Testis (tissue), 3 donors: ENCODE data around the gene GSTCD. TPM values are rescaled to one million over a fixed set of nuclear protein-coding genes. Genes with fewer than 3 reads are reported as not detected.

ENCODE experiments used
- DNase-seq: peaks from one replicate; pipeline ENCODE4 v3.0.0-alpha.2; 2019
- H3K27ac ChIP-seq, 2 donors: fragments of 200-600 bp; sonication (generic); one replicate each; pipeline ENCODE4 v1.5.1; 2019
- H3K27me3 ChIP-seq: fragments of 200-600 bp; sonication (generic); one replicate; pipeline ENCODE4 v1.5.1; 2019
- H3K36me3 ChIP-seq: fragments of 200-600 bp; sonication (generic); one replicate; pipeline ENCODE4 v1.5.1; 2017; ENCODE audit warnings: low read depth; ENCODE audit errors: missing control alignments
- H3K4me1 ChIP-seq: fragments of 200-600 bp; sonication (generic); one replicate; pipeline ENCODE4 v1.5.1; 2019
- H3K4me3 ChIP-seq, 2 donors: fragments of 200-600 bp; sonication (generic); one replicate each; pipeline ENCODE4 v1.5.1; 2017 to 2019
- H3K9me3 ChIP-seq: fragments of 200-600 bp; sonication (generic); one replicate; pipeline ENCODE4 v1.5.1; 2017
- CTCF ChIP-seq, 3 experiments: fragments of 450-650 bp in 2 of 3; fragments of 200-600 bp in 1 of 3; sonication (generic) in 1 of 3; IDR thresholded peaks; one replicate each; pipeline ENCODE4 v1.5.1; 2016 to 2019; ENCODE audit warnings: antibody characterized with exemption in 3 of 3, mild to moderate bottlenecking in 2 of 3, moderate library complexity in 1 of 3
- POLR2A ChIP-seq: fragments of 450-650 bp; IDR thresholded peaks from one replicate; pipeline ENCODE4 v1.6.1; 2017; ENCODE audit warnings: antibody characterized with exemption, mild to moderate bottlenecking, moderate library complexity
- WGBS, 2 donors: methylation state at CpG; one replicate each; pipeline ENCODE4 v1.1.5; 2018; 5-methylcytosine and 5-hydroxymethylcytosine counted together
- intact Hi-C: fragments of 100-400 bp; cut with DNase I; formaldehyde crosslinking; loops from one replicate; pipeline ENCODE4 v1.15.1; 2023; ENCODE audit warnings: low total_unique reads
- polyA plus RNA-seq: library from polyadenylated mRNA; stranded (reverse); fragments of 350-450 nt; fragmentation: Illumina TruSeq; extraction: RNeasy Lipid Tissue Mini Kit (QIAGEN cat#74804); gene quantifications from one replicate; pipeline ENCODE4 v1.2.3, GENCODE V29; 2014; ENCODE audit warnings: low read depth, low replicate concordance; ENCODE audit not compliant: insufficient read depth
- total RNA-seq, 2 donors: library from RNA; depleted of rRNA; stranded (reverse); fragments of >200 nt; gene quantifications; one replicate each; pipeline ENCODE4 v1.2.3, GENCODE V29; 2016

GSTCD gene
- total and polyA plus RNA-seq, 3 donors from 2014 or later: 18.1 to 36.5 (median 19.3) TPM

GRCh38 chr4:105895583-105896460 is 187.2 kb downstream of the GSTCD start:
- H3K27ac ChIP-seq: no peak overlapping the region
- intact Hi-C loops: no loop called here

GRCh38 chr4:105896461-105896942 is 187.9 kb downstream of the GSTCD start:
- DNase-seq: no peak
- Histone ChIP-seq H3K27ac (no peak overlapping the region), H3K4me3 (peak overlapping the region; percentile 45 to 56), H3K27me3 (no peaks in the 10 kb centered on the region), H3K9me3 (no peaks in the 10 kb centered on the region), H3K4me1 (no peaks in the 10 kb centered on the region), H3K36me3 (no peaks in the 10 kb centered on the region)
- intact Hi-C loops: no loop called here
- TF ChIP-seq POLR2A: no peak
- no peak for TF ChIP-seq CTCF (IDR thresholded peaks at IDR 0.05)
- 11 to 12% methylated on average over 20 to 22 of the region's 22 CpGs for WGBS, 2 donors

More at GRCh38 chr4:105895583-105896460, 187.2 kb downstream of the GSTCD start:
- Histone ChIP-seq H3K4me1 (no peaks in the 10 kb centered on the region), H3K36me3 (no peaks in the 10 kb centered on the region), H3K27me3 (no peaks in the 10 kb centered on the region), H3K4me3 (peak overlapping the region; percentile 45 to 56), H3K9me3 (no peaks in the 10 kb centered on the region)
- WGBS, 2 donors: 0 to 2% methylated on average over 12 to 78 of the region's 84 CpGs
- peak; percentile 26 for DNase-seq
- no peak for TF ChIP-seq CTCF (IDR thresholded peaks at IDR 0.05)
- TF ChIP-seq POLR2A: no peak

Other genes starting within 250 kb of the GSTCD start
- gene PPA2, start 234.7 kb upstream of the GSTCD start, total RNA-seq: 10 to 100 TPM; 40.6 to 48.1 TPM
- gene PPA2, start 234.7 kb upstream of the GSTCD start, polyA plus RNA-seq: 71.3 TPM
- 1 to 10 TPM in 1 of 2 donors, under 1 TPM in 1; 0.08 to 2.2 TPM for gene ARHGEF38, start 156.2 kb upstream of the GSTCD start, total RNA-seq
- gene ARHGEF38, start 156.2 kb upstream of the GSTCD start, polyA plus RNA-seq: 0.86 TPM
- gene INTS12, start 95 bp upstream of the GSTCD start, total RNA-seq: 10 to 100 TPM; 22.3 to 23.2 TPM
- 27.9 TPM for gene INTS12, start 95 bp upstream of the GSTCD start, polyA plus RNA-seq
- 1 to 10 TPM; 5.4 to 6.3 TPM for gene NPNT, start 186.7 kb downstream of the GSTCD start, total RNA-seq
- 17.9 TPM for gene NPNT, start 186.7 kb downstream of the GSTCD start, polyA plus RNA-seq